Progenitor cell of endocrine pancreas (in vitro differentiated cells): ENCODE results near the gene MFAP1. TPM values are rescaled to one million over a fixed set of nuclear protein-coding genes. Genes with fewer than 3 reads are reported as not detected.

Experiments
- DNase-seq: peaks from one replicate; pipeline ENCODE4 v3.0.0; 2021; ENCODE audit warnings: low spot score; ENCODE audit not compliant: unreplicated experiment
- H3K27ac Mint-ChIP-seq: 2 replicates; pipeline ENCODE4 v1.8.0; 2021; ENCODE audit warnings: mild to moderate bottlenecking, moderate library complexity, mixed read lengths
- H3K27me3 Mint-ChIP-seq: 2 replicates; pipeline ENCODE4 v1.8.0; 2021; ENCODE audit warnings: mixed read lengths
- H3K36me3 Mint-ChIP-seq: 2 replicates; pipeline ENCODE4 v1.8.0; 2022; ENCODE audit warnings: mixed read lengths; ENCODE audit not compliant: insufficient read depth
- H3K4me1 Mint-ChIP-seq: 2 replicates; pipeline ENCODE4 v1.8.0; 2021; ENCODE audit warnings: low read depth, mixed read lengths
- H3K4me3 Mint-ChIP-seq: 2 replicates; pipeline ENCODE4 v1.8.0; 2021; ENCODE audit warnings: low read depth, mild to moderate bottlenecking, moderate library complexity, mixed read lengths
- H3K9me3 Mint-ChIP-seq: 2 replicates; pipeline ENCODE4 v1.8.0; 2021; ENCODE audit warnings: low read depth, mixed read lengths
- long read RNA-seq: library from polyadenylated mRNA; unstranded; transcript quantifications from one replicate; pipeline ENCODE4 v2.0.0, GENCODE V29; 2020
- total RNA-seq: library from RNA; stranded (reverse); gene quantifications from 2 replicates; pipeline ENCODE4 v1.2.1, GENCODE V29; 2021
- TF ChIP-seq, protein P1 (sequence below): fragments of 200-600 bp; sonication (generic); IDR thresholded peaks from one replicate; pipeline ENCODE4 v1.5.0; 2021; ENCODE audit warnings: antibody characterized with exemption, mild to moderate bottlenecking; ENCODE audit not compliant: unreplicated experiment

Gene MFAP1, protein sequence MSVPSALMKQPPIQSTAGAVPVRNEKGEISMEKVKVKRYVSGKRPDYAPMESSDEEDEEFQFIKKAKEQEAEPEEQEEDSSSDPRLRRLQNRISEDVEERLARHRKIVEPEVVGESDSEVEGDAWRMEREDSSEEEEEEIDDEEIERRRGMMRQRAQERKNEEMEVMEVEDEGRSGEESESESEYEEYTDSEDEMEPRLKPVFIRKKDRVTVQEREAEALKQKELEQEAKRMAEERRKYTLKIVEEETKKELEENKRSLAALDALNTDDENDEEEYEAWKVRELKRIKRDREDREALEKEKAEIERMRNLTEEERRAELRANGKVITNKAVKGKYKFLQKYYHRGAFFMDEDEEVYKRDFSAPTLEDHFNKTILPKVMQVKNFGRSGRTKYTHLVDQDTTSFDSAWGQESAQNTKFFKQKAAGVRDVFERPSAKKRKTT
- 37.9 and 38.2 TPM in 2 replicates for total RNA-seq
- long read RNA-seq, transcript MFAP1-201 (9 exons, 2,155 nt) = major isoform, 327 of 340 reads
- long read RNA-seq, partial matches to known transcripts = 8 of 340 reads
- long read RNA-seq, other reads (novel, unspliced or antisense) = 5 of 340 reads

DNA sequence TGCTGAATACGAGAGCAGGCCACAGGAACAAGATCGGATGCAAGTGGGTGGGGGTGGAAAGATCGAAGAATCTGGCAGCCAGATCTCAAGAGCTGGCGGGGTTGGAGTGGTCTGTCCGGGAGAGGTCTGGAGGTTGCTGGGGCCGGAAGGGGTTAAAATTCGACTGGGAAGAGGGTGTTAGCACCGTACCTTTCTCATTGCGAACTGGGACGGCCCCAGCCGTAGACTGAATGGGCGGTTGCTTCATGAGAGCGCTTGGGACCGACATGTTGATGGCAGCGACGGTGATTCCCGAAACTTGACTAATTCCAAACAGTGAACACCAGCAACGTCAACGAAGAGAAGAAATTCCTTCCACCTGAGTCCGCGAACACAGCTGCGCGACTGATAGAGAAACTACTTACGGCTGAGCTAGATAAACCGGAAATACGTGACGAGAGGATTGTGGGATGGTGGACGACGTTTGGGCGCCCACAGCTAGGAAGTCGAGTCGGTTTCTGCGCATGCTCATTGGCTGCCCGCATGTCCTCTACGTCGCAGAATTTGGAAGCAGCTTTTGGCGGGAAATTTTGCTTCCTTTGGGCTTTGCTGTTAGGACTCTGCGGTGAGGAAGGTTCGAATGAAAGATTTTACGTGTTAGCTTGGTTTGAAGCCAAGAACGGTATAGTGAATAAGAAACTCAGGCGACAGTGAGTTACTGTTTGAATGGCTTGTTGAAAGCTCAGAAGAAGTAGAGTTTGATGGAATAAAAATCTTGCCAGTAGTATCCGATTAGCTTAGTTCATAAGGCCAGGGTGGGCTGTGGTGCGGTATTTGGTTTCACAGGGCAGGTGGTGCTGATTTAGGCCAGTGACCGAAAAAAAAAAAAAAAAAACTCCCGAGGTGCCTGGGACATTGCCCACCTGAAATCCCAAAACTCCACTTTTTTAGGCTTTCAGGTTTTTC is at the start of gene MFAP1:
TSS of gene MFAP1 (minus strand) at position 389 of the 945 bp plus-strand sequence. CDS start at position 268, 121 bp downstream.
- peaks cover 10% of the 10 kb centered on the region for H3K4me1 Mint-ChIP-seq
- peak; percentile 65 for DNase-seq
- TF ChIP-seq, protein P1, sequence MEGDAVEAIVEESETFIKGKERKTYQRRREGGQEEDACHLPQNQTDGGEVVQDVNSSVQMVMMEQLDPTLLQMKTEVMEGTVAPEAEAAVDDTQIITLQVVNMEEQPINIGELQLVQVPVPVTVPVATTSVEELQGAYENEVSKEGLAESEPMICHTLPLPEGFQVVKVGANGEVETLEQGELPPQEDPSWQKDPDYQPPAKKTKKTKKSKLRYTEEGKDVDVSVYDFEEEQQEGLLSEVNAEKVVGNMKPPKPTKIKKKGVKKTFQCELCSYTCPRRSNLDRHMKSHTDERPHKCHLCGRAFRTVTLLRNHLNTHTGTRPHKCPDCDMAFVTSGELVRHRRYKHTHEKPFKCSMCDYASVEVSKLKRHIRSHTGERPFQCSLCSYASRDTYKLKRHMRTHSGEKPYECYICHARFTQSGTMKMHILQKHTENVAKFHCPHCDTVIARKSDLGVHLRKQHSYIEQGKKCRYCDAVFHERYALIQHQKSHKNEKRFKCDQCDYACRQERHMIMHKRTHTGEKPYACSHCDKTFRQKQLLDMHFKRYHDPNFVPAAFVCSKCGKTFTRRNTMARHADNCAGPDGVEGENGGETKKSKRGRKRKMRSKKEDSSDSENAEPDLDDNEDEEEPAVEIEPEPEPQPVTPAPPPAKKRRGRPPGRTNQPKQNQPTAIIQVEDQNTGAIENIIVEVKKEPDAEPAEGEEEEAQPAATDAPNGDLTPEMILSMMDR = no peak
- peaks cover 3% of the 10 kb centered on the region for H3K9me3 Mint-ChIP-seq
- H3K4me3 Mint-ChIP-seq = peak within 1 kb of the TSS; percentile 98
- H3K27me3 Mint-ChIP-seq = no peaks in the 10 kb centered on the region
- H3K36me3 Mint-ChIP-seq = peaks cover 5% of the 10 kb centered on the region
- peak within 1 kb of the TSS; percentile 99 for H3K27ac Mint-ChIP-seq

DNA sequence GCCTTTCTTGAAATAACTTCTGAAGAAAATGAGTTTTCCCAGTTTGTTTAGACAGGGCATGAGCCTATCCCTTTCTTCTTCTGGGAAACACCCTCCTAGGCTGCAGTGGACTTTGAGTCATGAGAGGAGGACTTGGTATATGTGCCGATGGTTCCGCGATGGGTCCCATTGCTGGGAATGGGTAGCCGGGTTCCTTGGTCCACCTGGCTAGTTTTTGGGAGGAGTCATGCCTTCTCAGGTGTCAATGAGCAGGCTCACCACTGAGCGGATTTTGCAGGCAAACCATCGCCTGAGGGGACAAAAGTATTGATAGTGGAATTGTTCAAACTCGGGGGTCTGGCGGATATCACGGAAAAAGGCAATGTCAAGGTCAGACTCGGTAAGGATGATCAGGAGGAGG is 49.2 kb upstream of the MFAP1 start:
- Mint-ChIP-seq H3K9me3 (no peaks in the 10 kb centered on the region), H3K4me1 (no peaks in the 10 kb centered on the region), H3K4me3 (no peak overlapping the region), H3K27ac (no peak overlapping the region), H3K36me3 (peaks cover 6% of the 10 kb centered on the region), H3K27me3 (no peaks in the 10 kb centered on the region)
- no peak for DNase-seq
- TF ChIP-seq, protein P1 = no peak

DNA sequence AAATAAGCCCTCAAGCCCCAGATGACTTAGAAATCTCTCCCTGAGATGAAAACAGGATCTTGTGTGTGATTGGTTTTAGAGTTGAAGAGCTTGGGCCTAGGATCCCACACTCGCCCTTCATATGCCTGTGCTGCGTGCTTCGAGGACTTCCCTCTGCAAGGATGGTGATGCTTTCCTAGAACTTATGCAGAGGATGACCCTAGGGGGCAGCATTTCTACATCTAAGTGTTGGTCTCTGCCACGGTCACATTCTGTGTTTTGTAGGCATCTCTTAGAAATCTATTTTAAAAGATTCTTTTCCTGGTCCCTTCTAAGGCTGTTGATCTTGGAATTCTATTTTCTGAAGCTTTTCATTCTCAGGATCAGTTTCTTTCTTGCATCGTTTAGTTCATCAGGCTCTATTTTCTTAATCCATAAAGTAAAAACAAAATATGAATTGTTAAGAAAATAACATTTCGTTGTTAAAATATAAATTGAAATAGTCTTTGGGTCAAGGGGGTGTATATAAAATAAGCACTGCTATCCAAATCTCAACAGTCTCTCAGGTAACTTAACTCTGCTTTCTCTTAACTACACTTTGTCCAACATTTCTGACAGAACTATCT is 48.0 kb upstream of the MFAP1 start:
- H3K9me3 Mint-ChIP-seq = no peaks in the 10 kb centered on the region
- TF ChIP-seq, protein P1 = peak; percentile 78
- peak; percentile 33 for DNase-seq
- H3K27ac Mint-ChIP-seq = peak overlapping the region; percentile 34
- peaks cover 3% of the 10 kb centered on the region for H3K36me3 Mint-ChIP-seq
- H3K4me3 Mint-ChIP-seq = no peak overlapping the region
- H3K4me1 Mint-ChIP-seq = no peaks in the 10 kb centered on the region
- no peaks in the 10 kb centered on the region for H3K27me3 Mint-ChIP-seq

DNA sequence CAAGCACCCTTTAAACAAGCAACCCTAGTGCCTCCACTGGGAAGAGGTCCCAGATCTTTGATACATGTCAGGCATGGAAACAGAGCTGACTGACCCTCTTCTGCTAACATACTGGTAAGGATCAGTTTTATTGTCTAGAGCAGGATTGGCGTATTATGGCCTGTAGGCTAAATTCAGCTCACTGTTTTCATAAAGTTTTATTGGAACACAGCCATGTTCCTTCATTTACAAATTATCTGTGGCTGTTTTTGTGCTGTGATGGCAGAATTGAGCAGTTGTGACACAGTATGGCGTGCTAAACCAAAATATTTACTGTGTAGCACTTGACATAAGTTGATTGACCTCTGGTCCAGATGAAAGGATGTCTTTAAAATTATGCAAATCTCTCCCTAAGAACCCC is 47.3 kb upstream of the MFAP1 start:
- DNase-seq = no peak
- no peaks in the 10 kb centered on the region for H3K4me1 Mint-ChIP-seq
- no peaks in the 10 kb centered on the region for H3K27me3 Mint-ChIP-seq
- H3K9me3 Mint-ChIP-seq = no peaks in the 10 kb centered on the region
- peaks cover 4% of the 10 kb centered on the region for H3K36me3 Mint-ChIP-seq
- no peak overlapping the region for H3K27ac Mint-ChIP-seq
- H3K4me3 Mint-ChIP-seq = no peak overlapping the region
- TF ChIP-seq, protein P1 = no peak
